ENCODE results near the gene OCRL.

DNA sequence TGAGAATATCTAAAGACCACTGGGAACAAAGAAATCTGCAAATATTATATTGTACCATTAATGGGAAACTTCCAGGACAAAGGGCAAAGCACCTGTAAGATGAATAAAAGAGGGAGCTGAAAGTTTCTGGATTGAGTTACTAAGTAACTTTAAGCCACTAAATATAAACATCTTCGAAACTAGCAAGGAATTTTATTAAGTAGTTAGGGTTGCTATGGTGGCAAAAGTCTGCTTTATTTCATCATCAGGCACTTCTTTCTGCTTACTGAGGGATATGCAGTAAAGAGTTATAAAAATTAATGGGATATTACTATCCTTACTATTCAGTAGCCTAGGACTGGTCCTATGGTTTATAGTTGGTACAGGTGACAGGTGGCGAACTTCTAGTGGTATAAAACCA, 49.7 kb upstream of the OCRL start:
- TF ChIP-seq, protein P1, sequence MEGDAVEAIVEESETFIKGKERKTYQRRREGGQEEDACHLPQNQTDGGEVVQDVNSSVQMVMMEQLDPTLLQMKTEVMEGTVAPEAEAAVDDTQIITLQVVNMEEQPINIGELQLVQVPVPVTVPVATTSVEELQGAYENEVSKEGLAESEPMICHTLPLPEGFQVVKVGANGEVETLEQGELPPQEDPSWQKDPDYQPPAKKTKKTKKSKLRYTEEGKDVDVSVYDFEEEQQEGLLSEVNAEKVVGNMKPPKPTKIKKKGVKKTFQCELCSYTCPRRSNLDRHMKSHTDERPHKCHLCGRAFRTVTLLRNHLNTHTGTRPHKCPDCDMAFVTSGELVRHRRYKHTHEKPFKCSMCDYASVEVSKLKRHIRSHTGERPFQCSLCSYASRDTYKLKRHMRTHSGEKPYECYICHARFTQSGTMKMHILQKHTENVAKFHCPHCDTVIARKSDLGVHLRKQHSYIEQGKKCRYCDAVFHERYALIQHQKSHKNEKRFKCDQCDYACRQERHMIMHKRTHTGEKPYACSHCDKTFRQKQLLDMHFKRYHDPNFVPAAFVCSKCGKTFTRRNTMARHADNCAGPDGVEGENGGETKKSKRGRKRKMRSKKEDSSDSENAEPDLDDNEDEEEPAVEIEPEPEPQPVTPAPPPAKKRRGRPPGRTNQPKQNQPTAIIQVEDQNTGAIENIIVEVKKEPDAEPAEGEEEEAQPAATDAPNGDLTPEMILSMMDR (IDR thresholded peaks at IDR 0.05) = no peak
- TF ChIP-seq POLR2A (IDR thresholded peaks at IDR 0.05) (no peak), EP300 (IDR thresholded peaks at IDR 0.05) (no peak)

Data from upper lobe of left lung (tissue), 4 donors.